ENCODE results near the gene P4HB.

P4HB gene

DNA sequence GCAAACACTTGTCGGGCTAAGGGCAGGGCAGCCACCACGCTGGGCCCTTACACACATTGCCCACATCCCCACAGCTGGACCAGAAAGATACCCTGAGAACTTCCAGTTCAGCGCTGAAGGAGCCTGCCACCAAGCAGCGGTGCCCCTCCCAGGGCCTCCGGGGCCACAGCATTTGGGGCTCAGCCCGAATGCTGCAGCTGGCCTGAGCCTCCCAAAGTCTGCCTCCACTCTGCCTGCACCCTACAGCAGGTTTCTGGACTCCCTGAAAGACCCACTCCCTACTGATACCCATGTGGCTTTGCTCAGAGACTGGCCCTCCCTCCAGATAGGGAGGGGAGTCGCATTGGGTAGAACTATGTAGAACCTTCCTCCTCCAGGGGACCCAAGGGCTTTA, 28.8 kb downstream of the P4HB start:
- DNase-seq (ENCODE audit: low spot score), result no peak

DNA sequence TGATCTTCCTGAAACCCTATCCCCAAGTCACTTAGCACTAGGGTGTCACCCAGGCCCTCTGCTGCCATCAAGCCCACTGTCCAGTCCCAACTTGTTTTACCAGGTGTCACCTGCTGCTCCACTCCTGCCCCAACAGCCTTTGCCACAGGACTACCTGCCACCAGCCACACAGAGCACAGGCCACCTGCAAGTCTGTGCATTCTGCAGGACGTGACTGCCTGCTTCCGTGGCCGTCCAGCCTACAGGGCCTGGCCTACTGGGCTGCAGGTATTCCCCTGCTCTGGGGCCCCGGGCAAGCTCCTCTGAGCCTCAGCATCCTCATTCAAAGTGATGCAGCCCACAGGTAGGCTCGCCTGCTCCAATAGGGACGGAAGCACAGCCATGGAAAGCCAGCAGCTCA, 30.5 kb downstream of the P4HB start:
- DNase-seq (ENCODE audit: low spot score), result no peak

DNA sequence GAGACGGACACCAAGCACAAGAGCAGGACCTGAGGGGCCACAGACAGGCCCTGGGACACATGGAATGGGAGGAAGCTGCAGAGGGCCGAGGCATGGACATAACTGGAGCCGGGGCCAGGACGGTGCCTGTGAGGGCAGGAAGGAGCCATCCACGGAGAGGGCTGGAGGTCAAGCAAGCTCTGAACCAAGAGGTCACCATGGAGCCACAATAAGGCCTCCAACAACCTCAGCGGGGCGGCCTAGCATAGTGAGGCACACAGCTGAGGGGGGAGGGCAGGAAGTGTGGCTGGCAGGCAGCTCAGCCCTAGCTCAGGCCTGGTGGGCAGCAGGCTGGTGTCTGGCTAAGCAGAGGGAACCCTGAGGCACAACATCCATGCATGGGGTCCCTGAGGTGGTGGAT, 31.7 kb downstream of the P4HB start:
- no peak for DNase-seq (ENCODE audit: low spot score)

DNA sequence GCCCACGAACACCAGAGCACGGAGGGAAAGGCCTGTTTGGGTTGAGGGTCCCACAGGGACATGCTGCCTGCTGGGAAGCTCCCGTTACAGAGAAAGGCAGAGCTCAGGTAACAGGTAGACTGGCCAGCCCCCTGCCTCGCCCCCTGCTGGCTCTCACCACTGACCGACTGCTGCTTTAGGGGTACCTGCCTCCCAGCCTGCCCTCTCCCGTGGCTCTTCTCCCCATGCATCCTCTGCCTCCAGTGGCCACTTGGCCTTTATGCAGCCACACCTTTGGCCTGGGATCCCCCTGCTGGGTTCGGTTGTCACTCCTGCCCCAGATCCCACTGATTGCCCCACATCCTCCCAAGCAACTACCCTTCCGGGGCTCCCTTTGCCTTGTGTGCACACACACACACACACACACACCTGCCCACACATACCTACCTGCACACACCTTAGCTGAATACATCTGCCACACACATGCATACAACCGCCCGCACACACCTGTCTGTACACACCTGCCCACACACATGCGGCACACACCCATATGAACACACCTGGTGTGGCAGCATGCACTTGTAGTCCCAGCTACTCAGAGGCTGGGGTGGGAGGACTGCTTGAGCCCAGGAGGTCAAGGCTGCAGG, 34.4 kb downstream of the P4HB start:
- no peak for DNase-seq (ENCODE audit: low spot score)

DNA sequence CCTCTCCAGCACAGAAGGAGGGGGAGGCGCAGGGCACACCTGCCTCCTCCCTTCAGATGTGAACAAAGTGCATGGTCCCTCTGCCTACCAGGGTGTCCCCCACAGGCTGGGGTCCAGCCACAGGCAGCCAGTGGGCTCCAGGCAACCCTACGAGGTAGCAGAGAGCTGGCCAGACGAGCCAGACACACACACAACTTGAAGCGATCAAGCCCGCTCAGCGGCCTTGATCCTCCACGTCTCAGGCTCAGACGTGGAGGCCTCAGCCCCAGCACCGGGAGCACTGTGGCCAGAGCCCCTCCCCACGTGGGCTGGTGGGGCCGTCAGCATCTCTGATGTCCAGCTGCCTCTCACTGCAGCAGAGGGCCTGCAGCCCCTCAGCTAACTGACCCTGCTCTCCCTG, 35.7 kb downstream of the P4HB start:
- no peak for DNase-seq (ENCODE audit: low spot score)

DNA sequence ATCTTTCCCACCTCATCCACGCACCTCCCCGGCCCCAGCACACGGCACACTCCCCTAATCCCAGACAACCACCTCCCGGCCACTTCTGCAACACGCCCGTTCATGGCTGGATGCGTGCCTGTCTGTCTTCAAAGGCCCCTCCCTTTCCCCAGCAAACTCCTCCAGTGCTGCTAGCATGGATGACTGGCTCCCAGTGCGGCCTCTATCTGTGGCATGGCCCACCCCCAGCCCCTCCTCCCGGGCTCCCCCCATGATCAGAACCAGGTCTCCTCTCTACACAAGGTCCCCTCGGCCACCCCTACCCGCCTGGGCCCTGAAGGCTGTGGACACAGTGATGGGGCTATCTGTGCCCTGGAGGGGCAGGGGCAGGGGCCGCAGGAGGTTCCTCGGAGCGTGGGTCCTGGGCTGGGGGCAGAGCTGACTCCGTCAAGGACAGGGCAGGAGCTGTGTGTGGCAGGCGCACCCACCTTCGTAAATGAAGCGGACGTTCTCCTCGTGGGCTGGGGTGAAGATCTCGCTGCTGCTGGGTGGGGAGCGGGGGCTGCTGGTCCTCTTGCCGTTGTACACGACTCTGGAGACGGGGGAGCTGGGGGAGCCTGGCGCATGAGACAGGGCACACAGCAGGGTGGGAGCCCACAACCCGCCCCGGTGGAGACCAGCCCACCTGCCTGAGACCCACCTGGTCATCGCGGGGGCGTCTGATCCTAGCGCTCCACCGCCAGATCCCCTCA, 36.4 kb downstream of the P4HB start:
- no peak for DNase-seq (ENCODE audit: low spot score)

DNA sequence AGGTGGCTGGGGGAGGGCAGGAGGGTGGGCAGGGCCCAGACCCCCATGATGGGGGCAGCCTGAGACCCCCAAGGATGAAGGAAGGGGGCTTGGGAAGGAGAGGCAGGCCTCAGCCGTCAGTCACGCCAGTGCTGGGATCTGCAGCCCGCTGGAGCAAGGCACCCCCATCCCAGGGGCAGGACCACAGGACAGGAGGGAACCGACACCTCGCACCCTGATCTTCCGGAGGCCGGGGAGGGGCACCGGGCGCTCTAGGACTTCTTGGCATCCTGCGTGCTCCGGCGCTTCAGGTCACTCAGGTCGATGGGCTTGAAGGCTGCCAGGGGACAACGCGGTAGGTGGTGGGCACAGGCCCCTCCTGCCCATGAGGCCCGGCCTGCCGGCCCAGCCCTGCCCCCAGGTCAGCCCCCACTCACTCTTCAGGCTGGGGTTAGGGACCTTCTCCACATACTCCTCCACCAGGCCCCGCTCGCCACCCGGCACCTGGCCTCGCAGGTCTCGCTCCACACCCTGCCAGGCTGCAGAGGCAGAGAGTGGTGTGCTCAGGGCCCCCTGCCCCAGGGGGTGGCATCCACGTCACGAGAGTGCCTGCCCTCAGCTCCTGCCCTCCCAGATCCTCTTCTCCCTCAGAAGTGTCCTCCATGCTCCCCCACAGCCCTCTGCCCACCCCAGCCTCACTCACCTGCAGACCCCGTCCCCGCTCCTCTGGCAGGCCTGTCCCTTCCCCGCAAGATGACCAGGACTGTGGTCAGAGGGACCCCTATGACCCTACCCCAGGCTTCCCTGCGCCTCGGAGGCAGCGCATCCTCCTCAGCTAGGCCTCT, 37.1 kb downstream of the P4HB start:
- DNase-seq (ENCODE audit: low spot score), result no peak

DNA sequence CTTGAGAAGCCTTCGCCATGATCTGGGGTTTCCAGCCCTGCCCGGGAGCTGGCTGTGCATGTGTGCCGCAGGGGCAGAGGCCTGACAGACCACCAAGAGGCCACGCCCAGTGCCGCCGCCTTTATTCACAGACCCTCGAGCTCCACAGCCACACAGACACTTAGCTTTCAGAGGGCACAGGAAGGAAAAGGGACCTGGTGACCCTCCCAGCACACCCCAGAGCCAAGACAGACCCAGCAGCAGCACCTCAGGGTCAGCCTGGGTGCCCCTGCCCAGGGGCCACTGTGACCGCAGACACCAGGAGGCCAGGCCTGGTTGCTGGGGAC, 38.1 kb downstream of the P4HB start:
- no peak for DNase-seq (ENCODE audit: low spot score)

DNA sequence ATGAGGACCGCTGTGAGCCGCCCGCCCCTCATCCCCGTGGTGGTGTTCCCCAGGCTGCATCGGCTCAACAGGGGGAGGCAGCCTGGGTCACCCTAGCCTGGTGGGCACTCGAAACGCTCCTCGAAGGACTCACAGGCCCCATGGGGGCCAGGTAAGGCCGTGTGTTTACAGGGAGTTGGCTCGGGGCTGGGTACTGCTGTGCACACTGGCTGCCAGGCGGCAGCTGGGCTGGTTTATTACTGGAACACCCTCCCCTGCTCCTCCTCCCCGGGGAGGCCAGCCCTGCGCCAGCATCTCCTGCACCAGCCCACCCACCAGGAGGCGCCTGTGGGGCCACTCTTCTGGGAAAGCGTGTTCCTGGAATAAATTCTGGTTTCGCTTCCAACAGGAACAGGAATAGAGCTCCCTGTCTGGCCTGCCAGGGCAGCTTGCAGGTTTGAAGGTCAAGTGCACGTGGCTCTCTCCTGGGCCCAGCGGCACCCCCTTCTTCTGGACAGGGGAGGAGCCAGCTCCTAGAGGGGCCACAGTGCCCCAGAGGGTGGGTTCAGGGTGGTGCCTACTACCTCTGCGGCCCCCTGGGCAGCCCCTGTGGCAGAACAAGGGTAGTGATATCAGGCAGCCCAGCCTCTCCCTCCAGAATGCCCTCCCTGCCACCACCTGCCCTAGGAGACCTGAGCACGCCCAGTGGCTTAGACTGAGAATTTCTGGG, 38.6 kb downstream of the P4HB start:
- DNase-seq (ENCODE audit: low spot score), result peak; percentile 83

DNA sequence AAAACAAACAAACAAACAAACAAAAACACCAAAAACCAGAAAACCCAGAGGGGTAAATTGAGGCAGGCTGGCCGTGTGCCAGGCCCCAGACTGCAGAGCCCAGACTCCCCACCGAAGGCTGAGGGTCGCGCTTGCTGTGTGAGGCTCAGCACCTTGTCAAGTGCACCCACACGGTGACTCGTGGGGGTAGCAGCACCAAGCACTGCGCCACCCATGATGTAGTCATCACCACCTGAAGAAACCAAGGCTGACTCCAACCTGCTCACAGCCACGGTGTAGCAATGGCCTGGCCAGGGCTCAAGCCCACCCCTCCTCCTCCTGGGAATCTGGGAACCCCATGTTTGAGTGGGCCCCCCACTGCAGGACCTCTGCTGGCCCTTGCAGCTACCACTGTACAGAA, 39.2 kb downstream of the P4HB start:
- no peak for DNase-seq (ENCODE audit: low spot score)

DNA sequence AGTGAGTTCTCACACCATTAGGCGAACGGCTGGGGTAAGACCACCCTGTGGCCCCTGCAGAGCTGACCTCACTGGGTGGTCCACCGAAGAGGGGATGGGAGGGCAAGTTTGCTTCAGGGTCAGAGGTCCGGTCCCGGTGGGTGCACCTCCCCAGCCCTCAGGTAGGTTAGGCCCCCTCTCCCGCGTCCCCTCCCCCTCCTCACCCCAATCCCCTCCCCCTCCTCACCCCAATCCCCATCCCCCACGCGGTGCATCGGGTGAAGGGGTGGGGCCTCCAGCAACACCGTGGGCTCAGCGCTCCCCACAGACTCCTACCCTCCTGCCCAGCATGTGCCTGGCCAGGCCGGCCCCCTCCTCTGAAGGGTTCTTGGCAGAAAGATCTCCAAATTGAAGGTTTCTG, 40.6 kb downstream of the P4HB start:
- no peak for DNase-seq (ENCODE audit: low spot score)

DNA sequence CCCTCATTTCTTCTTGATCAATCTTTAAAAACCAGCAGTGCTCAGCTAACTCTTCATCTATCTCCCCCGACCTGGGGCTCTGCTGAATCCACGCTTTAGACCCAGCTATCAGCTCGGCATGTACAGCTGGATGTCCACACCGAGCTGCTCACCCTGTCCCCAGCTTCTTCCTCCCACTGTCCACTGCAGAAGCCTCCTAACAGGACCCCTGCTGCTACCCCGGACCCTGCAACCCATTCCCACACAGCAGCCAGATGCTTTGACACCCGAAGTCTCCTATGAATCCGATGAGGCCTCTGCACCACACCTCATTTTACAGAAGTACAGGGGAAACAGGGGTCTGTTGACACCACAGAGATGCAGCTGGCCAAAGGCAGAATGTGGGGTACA, 42.6 kb downstream of the P4HB start:
- DNase-seq (ENCODE audit: low spot score), result no peak

DNA sequence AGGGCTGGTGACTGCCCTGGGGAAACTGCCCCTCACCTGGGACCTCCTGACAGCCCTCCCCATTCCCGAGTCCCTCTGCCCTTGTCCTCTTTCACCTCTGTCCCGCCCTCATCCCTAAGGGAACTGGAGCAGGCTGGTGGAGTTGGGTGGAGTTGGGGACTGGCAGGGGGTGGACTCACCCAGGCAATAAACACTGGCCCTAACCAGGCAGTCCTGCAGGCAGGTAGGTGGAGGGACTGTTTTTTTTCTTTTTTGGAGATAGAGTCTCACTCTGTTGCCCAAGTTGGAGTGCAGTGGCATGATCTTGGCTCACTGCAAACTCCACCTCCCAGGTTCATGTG, 44.7 kb downstream of the P4HB start:
- DNase-seq (ENCODE audit: low spot score), result no peak

DNA sequence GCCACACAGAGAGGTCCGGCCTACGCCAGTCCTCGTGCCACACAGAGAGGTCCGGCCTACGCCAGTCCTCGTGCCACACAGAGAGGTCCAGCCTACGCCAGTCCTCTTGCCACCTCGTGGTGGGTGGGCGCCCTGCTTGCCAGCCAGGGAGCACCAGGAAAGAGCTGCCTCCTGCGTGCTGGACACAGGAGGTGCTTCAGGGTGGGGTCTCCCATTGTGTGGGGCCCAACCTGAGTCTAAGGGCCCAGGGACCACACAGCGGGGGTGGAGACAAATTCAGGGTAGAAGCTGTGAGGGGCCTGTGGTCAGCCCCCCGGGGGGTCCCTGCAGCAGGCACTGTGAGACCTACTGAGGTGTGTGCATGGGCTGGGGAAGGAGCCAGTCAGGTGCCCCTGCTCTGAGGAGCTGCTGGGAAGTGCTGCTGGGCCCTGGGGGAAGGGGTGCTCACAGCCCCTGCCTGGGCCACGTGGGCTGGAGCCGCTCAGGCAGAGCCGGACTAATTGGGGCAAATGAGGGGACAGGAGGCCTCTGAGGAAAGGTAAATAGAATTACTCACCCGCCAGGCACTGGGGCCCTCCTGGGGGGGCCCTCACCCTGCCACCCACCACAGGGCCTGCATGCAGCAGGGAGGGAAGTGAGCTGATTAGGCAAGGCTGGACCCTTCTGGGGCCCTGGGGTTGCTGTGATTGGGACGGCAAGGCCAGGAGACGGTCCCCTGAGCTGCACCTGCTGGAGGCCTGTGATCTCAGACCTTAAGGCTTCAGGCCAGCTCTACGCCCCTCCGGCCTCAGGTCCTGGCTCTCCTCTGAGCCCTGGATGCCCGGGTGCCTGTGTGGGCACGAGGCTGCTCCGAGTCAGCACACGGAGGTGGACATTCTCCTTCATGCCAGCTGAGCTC, 45.3 kb downstream of the P4HB start:
- DNase-seq (ENCODE audit: low spot score), result peak; percentile 82

DNA sequence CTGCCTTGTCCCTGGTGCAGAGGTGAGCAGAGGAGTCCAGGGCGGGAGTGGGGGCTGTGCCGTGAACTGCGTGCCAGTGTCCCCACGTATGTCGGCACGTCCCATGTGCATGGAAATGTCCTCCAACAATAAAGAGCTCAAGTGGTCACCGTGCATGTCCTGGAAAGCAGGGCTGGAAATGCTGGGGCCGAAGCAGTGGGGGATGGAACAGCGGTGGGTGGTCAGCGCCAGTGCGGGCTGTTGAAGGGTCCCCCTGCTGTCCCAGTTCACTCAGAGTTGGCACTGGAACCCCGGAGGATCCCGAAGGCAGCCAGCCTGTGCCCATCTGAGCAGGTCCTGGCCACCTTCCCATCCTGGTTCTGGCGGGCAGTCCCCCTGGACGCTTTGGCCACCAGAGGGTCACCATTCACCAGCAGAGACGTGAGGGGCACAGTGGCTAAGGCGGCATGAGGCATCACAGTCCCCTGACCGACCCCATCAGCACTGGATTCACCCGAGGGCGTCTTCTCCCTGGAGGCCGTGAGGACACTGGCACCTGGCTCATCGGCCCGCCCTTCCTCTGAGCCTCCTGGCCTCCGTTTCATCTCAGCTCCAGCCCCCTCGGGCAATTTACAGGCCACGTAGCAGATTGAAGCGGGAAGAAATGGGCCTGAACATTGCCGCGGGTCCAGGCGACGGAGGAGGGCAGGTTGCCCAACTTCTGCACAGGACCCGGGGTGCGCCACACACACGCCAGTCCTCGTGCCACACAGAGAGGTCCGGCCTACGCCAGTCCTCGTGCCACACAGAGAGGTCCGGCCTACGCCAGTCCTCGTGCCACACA, 46.3 kb downstream of the P4HB start:
- no peak for DNase-seq (ENCODE audit: low spot score)

DNA sequence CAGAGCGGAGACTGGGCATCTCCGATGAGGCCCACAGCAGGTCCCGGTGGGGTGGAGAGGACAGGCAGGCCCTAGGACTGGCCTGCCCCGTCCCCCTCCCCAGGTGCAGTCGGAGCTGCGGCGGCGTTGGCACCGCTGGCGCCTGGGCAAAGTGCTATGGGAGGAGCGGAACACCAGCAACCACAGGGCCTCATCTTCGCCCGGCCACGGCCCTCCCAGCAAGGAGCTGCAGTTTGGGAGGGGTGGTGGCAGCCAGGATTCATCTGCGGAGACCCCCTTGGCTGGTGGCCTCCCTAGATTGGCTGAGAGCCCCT, 47.0 kb downstream of the P4HB start:
- DNase-seq (ENCODE audit: low spot score), result no peak

DNA sequence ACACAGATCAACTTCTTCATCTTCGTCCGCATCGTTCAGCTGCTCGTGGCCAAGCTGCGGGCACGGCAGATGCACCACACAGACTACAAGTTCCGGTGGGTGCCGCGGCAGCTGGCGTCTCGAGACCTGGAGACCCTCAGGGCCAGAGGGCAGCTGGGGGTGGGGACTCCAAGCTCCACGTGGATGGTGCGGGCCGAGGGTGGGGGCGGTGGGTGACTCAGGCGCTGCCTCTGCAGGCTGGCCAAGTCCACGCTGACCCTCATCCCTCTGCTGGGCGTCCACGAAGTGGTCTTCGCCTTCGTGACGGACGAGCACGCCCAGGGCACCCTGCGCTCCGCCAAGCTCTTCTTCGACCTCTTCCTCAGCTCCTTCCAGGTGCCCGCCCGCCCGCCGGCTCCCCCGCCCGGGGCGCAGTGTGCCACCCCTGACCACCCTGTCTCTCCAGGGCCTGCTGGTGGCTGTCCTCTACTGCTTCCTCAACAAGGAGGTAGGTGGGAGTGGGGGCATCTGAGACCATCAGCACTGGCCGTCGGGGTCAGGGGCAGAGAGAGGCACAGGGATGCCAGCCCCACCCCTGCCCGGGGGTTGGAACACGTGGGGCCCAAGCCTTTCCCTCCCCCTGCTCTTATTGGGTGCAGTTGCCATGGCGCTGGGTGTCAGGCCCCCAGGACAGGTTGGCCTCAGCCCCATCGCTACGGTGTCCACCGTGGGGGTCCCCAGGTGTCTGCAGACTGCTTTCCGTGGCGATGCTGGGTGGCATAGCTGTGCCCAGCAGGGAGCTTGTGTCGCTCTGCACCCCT, 47.6 kb downstream of the P4HB start:
- DNase-seq (ENCODE audit: low spot score), result no peak

DNA sequence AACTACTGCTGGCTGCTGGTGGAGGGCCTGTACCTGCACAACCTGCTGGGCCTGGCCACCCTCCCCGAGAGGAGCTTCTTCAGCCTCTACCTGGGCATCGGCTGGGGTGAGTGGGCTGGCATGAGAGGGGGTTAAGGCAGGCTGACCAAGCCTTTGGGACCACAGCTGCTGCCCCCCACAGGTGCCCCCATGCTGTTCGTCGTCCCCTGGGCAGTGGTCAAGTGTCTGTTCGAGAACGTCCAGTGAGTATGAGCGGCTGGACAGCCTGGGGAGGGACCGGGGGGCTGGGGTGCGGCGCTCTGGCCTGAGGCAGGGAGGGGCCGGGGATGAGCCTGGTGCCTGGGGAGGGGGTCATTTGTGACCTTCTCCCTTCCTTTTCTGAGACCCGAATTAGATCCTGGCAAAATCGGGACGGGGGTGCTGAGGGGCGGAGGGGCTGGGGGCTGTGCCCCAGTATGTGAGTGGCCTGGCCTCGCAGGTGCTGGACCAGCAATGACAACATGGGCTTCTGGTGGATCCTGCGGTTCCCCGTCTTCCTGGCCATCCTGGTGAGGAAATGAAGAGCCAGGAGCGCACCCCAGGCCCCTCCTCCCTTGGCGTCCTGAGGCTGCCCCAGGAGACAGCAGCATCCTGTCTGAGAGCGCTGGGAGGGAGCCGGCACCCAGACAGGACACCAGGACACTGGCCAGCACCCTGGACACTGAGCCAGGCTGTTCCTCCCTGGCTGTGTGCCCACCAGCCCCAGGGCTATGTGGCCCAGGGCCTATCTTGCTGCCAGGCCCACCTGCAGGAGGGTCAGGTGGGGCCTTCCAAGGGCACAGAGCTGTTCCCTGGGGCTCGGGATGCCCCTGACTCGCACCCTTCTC, 48.4 kb downstream of the P4HB start:
- no peak for DNase-seq (ENCODE audit: low spot score)

All from kidney tubule cell (primary cell).